Central memory CD8-positive, alpha-beta T cell (primary cell): Measurements from ENCODE around the gene GRAMD1B.

Experiments used
- ATAC-seq: fragments of 150-1000 bp; cut with Tn5 transposase; replicated peaks from 2 replicates; pipeline ENCODE4 v1.10.0; 2022; ENCODE audit warnings: mild to moderate bottlenecking, moderate FRiP score, moderate number of reproducible peaks; ENCODE audit not compliant: poor library complexity, severe bottlenecking; ENCODE audit errors: extremely low read depth
- DNase-seq, 2 donors: peaks; one replicate each; pipeline ENCODE4 v3.0.0; 2021; ENCODE audit warnings: low spot score in 2 of 2
- H3K27ac Mint-ChIP-seq: one replicate; pipeline ENCODE4 v1.8.0; 2022; ENCODE audit warnings: low read depth, mild to moderate bottlenecking, moderate library complexity, mixed read lengths
- H3K27me3 Mint-ChIP-seq: one replicate; pipeline ENCODE4 v1.8.0; 2022; ENCODE audit warnings: mixed read lengths
- H3K36me3 Mint-ChIP-seq: one replicate; pipeline ENCODE4 v1.8.0; 2022; ENCODE audit warnings: mild to moderate bottlenecking, moderate library complexity, mixed read lengths; ENCODE audit not compliant: insufficient read depth
- H3K4me1 Mint-ChIP-seq: one replicate; pipeline ENCODE4 v1.8.0; 2022; ENCODE audit warnings: mixed read lengths
- H3K4me3 Mint-ChIP-seq: one replicate; pipeline ENCODE4 v1.8.0; 2022; ENCODE audit warnings: mild to moderate bottlenecking, moderate library complexity, mixed read lengths
- H3K9me3 Mint-ChIP-seq: one replicate; pipeline ENCODE4 v1.8.0; 2022; ENCODE audit warnings: mixed read lengths

GRAMD1B gene

GRCh38 chr11:123622576-123622975 lies 192.5 kb downstream of the GRAMD1B start:
- ATAC-seq (no peak), DNase-seq (no peak)
- Mint-ChIP-seq H3K36me3 (peaks cover 3% of the 10 kb centered on the region), H3K4me3 (no peak overlapping the region), H3K27me3 (no peaks in the 10 kb centered on the region), H3K27ac (no peak overlapping the region), H3K9me3 (no peaks in the 10 kb centered on the region), H3K4me1 (no peaks in the 10 kb centered on the region)

- Mint-ChIP-seq H3K36me3 (no peaks in the 10 kb centered on the region), H3K27ac (no peak overlapping the region), H3K4me3 (no peak overlapping the region), H3K4me1 (no peaks in the 10 kb centered on the region), H3K9me3 (no peaks in the 10 kb centered on the region), H3K27me3 (no peaks in the 10 kb centered on the region)
- DNase-seq (no peak), ATAC-seq (no peak)
Measured at GRCh38 chr11:123624974-123625373, 194.9 kb downstream of the GRAMD1B start.

- Mint-ChIP-seq H3K27me3 (no peaks in the 10 kb centered on the region), H3K4me1 (no peaks in the 10 kb centered on the region)
Measured at GRCh38 chr11:123628936-123629683, 199.0 kb downstream of the GRAMD1B start.

GRCh38 chr11:123630126-123630608 lies 200.1 kb downstream of the GRAMD1B start:
- ATAC-seq (no peak), DNase-seq (no peak)
- Mint-ChIP-seq H3K4me1 (no peaks in the 10 kb centered on the region), H3K9me3 (no peaks in the 10 kb centered on the region), H3K36me3 (no peaks in the 10 kb centered on the region), H3K27ac (no peak overlapping the region), H3K27me3 (peaks cover 9% of the 10 kb centered on the region), H3K4me3 (no peak overlapping the region)

More at GRCh38 chr11:123628936-123629683, 199.0 kb downstream of the GRAMD1B start:
- no peaks in the 10 kb centered on the region for H3K36me3 Mint-ChIP-seq
- no peak for DNase-seq
- no peaks in the 10 kb centered on the region for H3K9me3 Mint-ChIP-seq
- H3K27ac Mint-ChIP-seq: no peak overlapping the region
- ATAC-seq: no peak
- H3K4me3 Mint-ChIP-seq: no peak overlapping the region

GRCh38 chr11:123640029-123640428 lies 210.0 kb downstream of the GRAMD1B start:
- peaks cover 55% of the 10 kb centered on the region for H3K27me3 Mint-ChIP-seq
- peaks cover 1% of the 10 kb centered on the region for H3K36me3 Mint-ChIP-seq
- H3K4me3 Mint-ChIP-seq: no peak overlapping the region
- peaks cover 5% of the 10 kb centered on the region for H3K4me1 Mint-ChIP-seq
- ATAC-seq (no peak), DNase-seq (no peak)
- H3K9me3 Mint-ChIP-seq: no peaks in the 10 kb centered on the region
- H3K27ac Mint-ChIP-seq: no peak overlapping the region

GRCh38 chr11:123640677-123641494 lies 210.8 kb downstream of the GRAMD1B start:
- no peaks in the 10 kb centered on the region for H3K9me3 Mint-ChIP-seq
- no peak overlapping the region for H3K4me3 Mint-ChIP-seq
- ATAC-seq (peak; percentile 14), DNase-seq (no peak)
- peaks cover 54% of the 10 kb centered on the region for H3K27me3 Mint-ChIP-seq
- H3K27ac Mint-ChIP-seq: no peak overlapping the region
- peaks cover 5% of the 10 kb centered on the region for H3K4me1 Mint-ChIP-seq
- H3K36me3 Mint-ChIP-seq: peaks cover 1% of the 10 kb centered on the region

DNA sequence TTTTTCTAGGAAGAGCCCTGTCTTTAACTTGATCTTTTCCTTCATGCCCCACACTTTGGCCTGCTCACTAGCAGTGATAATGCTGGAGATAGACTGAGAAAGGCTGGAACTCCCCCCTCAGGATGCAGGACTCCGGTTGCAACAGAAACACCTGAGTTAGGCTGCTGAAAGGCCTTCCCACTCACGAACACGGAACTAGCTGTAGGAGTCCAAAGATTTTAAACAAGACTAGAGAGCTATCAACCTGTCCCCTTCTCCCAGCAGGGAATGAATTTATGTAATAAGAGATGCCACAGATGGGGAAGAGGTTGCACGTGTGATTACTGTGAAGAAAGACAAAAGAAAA lies 211.4 kb downstream of the GRAMD1B start:
- H3K27me3 Mint-ChIP-seq: peaks cover 58% of the 10 kb centered on the region
- ATAC-seq (no peak), DNase-seq (no peak)
- H3K36me3 Mint-ChIP-seq: peaks cover 1% of the 10 kb centered on the region
- H3K9me3 Mint-ChIP-seq: no peaks in the 10 kb centered on the region
- no peak overlapping the region for H3K27ac Mint-ChIP-seq
- H3K4me1 Mint-ChIP-seq: peaks cover 5% of the 10 kb centered on the region
- H3K4me3 Mint-ChIP-seq: no peak overlapping the region

- Mint-ChIP-seq H3K27me3 (peaks cover 55% of the 10 kb centered on the region), H3K36me3 (peaks cover 1% of the 10 kb centered on the region), H3K27ac (no peak overlapping the region), H3K4me3 (no peak overlapping the region), H3K4me1 (peaks cover 5% of the 10 kb centered on the region), H3K9me3 (no peaks in the 10 kb centered on the region)
- DNase-seq (no peak), ATAC-seq (no peak)
Measured at GRCh38 chr11:123642435-123642834, 212.4 kb downstream of the GRAMD1B start.

DNA sequence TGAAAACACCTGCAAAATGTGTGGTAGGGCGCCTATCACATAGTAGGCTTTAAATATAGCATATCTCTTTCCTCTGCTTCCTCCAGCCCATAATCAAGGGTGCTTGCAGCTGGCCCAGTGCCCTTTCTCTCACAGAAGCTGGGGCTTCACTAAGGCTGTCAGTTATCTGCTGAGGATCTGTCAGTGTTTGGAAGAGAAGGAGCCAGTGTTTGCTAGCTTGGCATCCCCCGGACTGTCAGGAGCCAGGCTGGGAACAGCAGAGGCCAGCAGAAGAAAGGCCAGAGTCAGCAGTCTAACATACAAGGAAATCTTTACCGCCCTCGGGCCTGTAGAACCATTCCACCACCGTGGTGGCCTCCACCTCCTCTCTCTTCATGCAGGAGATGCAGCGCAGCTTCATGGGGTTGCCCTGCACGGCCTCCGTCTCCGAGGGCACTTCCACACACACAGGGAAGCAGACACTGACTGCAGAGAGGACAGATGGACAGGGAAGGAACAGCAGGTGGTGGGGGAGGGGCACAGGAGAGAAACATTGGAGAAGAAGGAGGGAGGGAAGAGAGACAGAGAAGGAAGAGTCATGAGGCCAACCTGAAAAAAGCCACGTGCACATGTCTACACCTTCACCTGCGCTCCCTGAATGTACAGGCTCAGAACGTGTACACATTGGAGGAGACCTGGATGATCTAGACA lies 215.4 kb downstream of the GRAMD1B start:
- Mint-ChIP-seq H3K27ac (no peak overlapping the region), H3K36me3 (peaks cover 1% of the 10 kb centered on the region), H3K4me3 (no peak overlapping the region), H3K9me3 (no peaks in the 10 kb centered on the region), H3K4me1 (peaks cover 5% of the 10 kb centered on the region), H3K27me3 (peaks cover 25% of the 10 kb centered on the region)
- DNase-seq (no peak), ATAC-seq (no peak)

GRCh38 chr11:123650901-123651300 lies 220.8 kb downstream of the GRAMD1B start:
- no peak overlapping the region for H3K27ac Mint-ChIP-seq
- no peak for DNase-seq
- peaks cover 5% of the 10 kb centered on the region for H3K4me1 Mint-ChIP-seq
- no peak for ATAC-seq
- no peaks in the 10 kb centered on the region for H3K9me3 Mint-ChIP-seq
- H3K4me3 Mint-ChIP-seq: no peak overlapping the region
- no peaks in the 10 kb centered on the region for H3K36me3 Mint-ChIP-seq
- H3K27me3 Mint-ChIP-seq: peaks cover 46% of the 10 kb centered on the region

DNA sequence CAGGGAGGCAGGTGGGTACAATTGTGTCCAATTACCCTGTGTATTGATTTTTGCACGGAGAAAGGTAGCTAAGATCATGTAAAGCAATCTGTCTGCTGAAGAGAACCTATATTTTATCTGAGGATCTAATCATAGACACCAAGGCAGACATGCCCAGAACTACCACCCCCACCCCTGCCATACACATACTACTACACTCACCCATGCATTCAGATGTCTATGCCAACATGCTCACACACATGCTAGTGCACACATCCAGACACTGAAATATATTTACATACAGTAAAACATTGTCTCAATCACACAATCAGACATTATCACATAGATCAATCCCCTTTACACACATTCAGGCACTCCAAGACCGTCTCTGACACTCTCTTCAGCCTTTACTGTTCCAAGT lies 222.5 kb downstream of the GRAMD1B start:
- H3K27ac Mint-ChIP-seq: no peak overlapping the region
- ATAC-seq: no peak
- H3K4me3 Mint-ChIP-seq: peak overlapping the region; percentile 49
- H3K36me3 Mint-ChIP-seq: no peaks in the 10 kb centered on the region
- no peak for DNase-seq
- no peaks in the 10 kb centered on the region for H3K9me3 Mint-ChIP-seq
- peaks cover 5% of the 10 kb centered on the region for H3K4me1 Mint-ChIP-seq
- H3K27me3 Mint-ChIP-seq: peaks cover 40% of the 10 kb centered on the region

- Mint-ChIP-seq H3K9me3 (peaks cover 7% of the 10 kb centered on the region), H3K36me3 (no peaks in the 10 kb centered on the region), H3K27ac (no peak overlapping the region), H3K4me3 (peak overlapping the region; percentile 49), H3K4me1 (peaks cover 5% of the 10 kb centered on the region), H3K27me3 (peaks cover 40% of the 10 kb centered on the region)
- no peak for DNase-seq
- ATAC-seq: no peak
Measured at GRCh38 chr11:123653483-123653826, 223.4 kb downstream of the GRAMD1B start.
